Uterus (tissue), 2 donors: Measurements from ENCODE around the gene HMX1.

Source experiments
- POLR2A ChIP-seq, 2 donors: fragments of 450-650 bp; IDR thresholded peaks; one replicate each; pipeline ENCODE4 v1.6.1; 2016; ENCODE audit warnings: antibody characterized with exemption in 2 of 2, mild to moderate bottlenecking in 1 of 2, moderate library complexity in 1 of 2
- TF ChIP-seq, protein P1 (sequence below), 4 experiments: fragments of 200-600 bp in 2 of 4; fragments of 450-650 bp in 2 of 4; sonication (generic) in 2 of 4; IDR thresholded peaks; one replicate each; pipeline ENCODE4 v1.5.1; 2016 to 2019; ENCODE audit warnings: antibody characterized with exemption in 4 of 4, mild to moderate bottlenecking in 2 of 4, moderate library complexity in 1 of 4

DNA sequence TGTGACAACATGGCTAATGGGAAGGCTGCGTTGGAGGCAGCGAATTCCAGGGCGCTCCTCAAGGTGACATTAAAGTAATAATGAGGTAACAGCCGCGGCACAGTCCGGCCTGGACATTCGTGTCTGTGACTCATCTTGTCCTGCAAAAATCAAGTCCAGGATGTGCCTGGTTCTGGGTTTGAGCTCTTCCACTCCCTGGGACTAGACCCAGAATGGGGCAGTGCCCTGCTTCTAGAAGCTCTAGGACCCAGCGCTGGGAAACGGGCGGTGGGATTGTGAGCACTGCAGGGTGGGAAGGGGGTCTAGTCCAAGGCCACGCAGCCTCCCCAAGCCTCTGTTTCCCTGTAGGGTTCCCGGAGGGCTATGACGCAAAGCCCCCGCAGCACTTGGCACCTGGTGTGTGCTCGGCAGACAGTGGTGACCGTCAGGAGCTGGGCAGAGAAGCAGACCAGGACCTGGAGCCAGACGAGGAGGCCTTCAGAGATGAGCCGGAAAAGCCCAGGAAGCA, 34.9 kb downstream of the HMX1 start:
- TF ChIP-seq, protein P1, sequence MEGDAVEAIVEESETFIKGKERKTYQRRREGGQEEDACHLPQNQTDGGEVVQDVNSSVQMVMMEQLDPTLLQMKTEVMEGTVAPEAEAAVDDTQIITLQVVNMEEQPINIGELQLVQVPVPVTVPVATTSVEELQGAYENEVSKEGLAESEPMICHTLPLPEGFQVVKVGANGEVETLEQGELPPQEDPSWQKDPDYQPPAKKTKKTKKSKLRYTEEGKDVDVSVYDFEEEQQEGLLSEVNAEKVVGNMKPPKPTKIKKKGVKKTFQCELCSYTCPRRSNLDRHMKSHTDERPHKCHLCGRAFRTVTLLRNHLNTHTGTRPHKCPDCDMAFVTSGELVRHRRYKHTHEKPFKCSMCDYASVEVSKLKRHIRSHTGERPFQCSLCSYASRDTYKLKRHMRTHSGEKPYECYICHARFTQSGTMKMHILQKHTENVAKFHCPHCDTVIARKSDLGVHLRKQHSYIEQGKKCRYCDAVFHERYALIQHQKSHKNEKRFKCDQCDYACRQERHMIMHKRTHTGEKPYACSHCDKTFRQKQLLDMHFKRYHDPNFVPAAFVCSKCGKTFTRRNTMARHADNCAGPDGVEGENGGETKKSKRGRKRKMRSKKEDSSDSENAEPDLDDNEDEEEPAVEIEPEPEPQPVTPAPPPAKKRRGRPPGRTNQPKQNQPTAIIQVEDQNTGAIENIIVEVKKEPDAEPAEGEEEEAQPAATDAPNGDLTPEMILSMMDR (IDR thresholded peaks at IDR 0.05): no peak
- no peak for TF ChIP-seq POLR2A (IDR thresholded peaks at IDR 0.05)
